Prostate gland (tissue), 2 donors: ENCODE results near the gene GNB2.

ENCODE experiments used
- CTCF ChIP-seq, 4 experiments: fragments of 200-600 bp in 2 of 4; fragments of 450-650 bp in 2 of 4; sonication (generic) in 2 of 4; IDR thresholded peaks; 1 replicate in 3 of 4; 2 replicates in 1 of 4; pipeline ENCODE4 v1.5.1; 2016 to 2019; ENCODE audit warnings: antibody characterized with exemption in 4 of 4, mild to moderate bottlenecking in 2 of 4, moderate library complexity in 2 of 4
- POLR2A ChIP-seq: fragments of 450-650 bp; IDR thresholded peaks from one replicate; pipeline ENCODE4 v1.6.1; 2016; ENCODE audit warnings: antibody characterized with exemption, mild to moderate bottlenecking
- POLR2AphosphoS5 ChIP-seq: sonication (generic); formaldehyde crosslinking; IDR thresholded peaks from one replicate; pipeline ENCODE4 v1.6.1; 2017; ENCODE audit warnings: antibody characterized with exemption

- TF ChIP-seq CTCF (IDR thresholded peaks at IDR 0.05): no peak
- no peak for TF ChIP-seq POLR2AphosphoS5
- TF ChIP-seq POLR2A: no peak
Measured at GRCh38 chr7:100699018-100699417, 25.5 kb downstream of the GNB2 start.
